Measurements from ENCODE around the gene FMNL1.
"Not testable (repeated sequence)": the region's sequence is repeated elsewhere in the genome, so short reads cannot be mapped to it uniquely, and the experiment has no call there.

FMNL1 gene

GRCh38 chr17:45221081-45222013 lies at the start of gene FMNL1:
FMNL1 (plus strand) TSS chr17:45221885; CDS start chr17:45222125, 240 bp downstream.
- peak; percentile 80 for DNase-seq

- DNase-seq, result no peak
Observed at GRCh38 chr17:45172232-45172540, 49.5 kb upstream of the FMNL1 start.

DNA sequence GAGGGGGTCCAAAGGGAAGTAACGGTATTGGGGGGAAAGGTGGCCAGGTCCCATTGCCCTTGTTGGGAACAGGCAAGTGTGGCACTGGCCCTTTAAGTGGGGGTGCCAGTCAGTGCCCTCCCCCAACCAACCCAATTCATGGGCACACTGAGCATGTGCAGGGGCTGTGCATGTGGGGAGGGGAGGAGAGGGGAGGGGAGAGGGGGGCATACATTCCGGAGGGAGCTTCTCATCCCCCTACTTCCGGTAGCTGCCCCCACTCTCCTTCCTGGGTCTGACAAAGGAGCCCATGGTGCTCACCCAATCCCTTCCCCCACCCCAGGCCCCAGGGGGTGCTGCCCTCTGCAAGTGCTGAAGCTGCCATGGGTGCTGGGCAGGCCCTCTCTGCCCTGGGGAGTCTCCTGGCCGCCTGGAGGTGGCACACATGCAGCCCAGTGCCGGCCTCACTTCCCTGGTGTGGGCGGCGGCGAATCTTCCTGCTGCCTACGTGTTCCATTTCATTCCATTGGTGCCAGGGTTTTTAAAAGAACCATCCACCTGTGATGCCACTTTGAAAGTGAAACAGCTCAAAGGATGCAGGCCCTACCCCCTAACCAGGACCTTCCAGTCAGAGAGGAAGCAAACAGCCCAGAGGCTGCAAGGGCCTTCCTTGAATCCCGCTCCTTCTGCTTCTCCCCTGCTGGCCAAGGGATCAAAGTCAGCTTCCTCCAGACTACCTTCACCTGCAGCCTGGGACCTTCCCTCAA lies 49.0 kb upstream of the FMNL1 start:
- peak; percentile 77 for DNase-seq

DNA sequence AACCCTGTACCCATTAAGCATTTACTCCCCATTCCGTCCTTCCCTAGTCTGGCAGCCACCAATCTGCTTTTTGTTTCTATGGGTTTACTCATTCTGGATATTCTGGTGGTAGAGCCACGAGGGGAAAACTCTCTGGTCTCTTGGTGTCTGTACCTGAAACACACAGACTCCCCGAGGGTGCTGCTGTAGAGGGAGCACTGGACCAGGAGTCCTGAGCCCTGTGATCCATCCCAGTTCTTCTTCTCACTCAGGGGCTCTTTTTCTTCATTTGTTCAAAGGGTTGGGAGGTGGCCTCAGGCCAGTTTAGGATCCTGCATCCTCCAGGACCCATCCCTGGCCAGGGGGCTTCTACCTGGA lies 45.9 kb upstream of the FMNL1 start:
- DNase-seq, result no peak

GRCh38 chr17:45177563-45177962 lies 44.1 kb upstream of the FMNL1 start:
- DNase-seq, result no peak

DNA sequence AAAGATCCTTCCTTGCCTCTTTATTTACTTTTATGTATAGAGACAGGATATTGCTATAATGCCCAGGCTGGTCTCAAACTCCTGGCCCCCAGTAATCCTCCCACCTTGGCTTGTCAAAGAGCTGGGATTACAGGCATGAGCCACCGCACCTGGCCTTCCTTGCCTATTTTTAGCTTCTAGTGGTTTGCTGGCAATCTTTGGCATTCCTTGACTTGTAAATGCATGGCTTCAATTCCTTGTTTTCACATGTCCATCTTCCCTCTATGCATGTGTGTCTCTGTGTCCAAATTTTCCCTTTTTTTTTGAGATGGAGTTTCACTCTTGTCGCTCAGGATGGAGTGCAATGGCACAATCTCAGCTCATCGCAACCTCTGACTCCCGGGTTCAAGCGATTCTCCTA lies 37.5 kb upstream of the FMNL1 start:
- DNase-seq, result no peak

DNA sequence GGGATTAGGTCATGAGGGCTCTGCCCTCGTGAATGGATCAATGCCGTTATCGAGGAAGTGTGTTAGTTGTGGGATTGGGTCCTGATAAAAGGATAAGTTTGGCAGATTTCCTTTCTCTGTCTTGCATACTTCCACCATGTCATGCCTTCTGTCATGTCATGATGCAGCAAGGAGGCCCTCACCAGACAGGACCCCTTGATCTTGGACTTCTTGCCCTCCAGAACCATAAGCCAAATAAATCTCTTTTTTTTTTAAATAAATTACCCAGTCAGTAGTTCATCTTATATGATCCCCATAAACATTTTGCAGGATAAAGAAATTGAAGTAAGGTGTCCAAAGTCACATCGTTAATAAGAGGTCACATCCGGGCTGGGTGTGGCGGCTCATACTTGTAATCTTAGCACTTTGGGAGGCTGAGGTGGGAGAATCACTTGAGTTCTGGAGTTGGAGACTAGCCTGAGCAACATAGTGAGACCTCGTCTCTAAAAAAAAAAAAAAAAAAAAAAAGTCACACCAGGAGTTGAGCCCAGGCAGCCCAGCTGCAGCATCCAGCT lies 34.8 kb upstream of the FMNL1 start:
- DNase-seq, result no peak

DNA sequence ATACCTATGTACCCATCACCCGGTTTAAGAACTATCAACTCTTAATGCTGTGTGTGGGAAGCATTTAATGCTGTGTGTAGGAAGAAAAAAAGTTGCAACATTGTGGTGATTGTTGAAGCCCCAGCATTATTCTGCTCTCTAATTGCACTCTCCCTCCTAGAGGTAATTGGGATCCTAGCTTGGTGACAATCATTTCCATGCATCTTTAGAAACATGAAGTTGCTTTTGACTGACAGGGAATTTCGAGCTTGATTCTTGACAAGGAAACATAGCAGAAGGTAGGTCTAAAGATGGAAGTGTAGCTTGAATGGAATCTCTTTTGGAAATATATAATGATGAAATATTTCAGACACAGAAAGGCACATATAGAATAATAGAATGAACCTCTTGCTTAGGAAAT lies 32.7 kb upstream of the FMNL1 start:
- DNase-seq, result no peak

- no peak for DNase-seq
Observed at GRCh38 chr17:45190503-45191255, 31.0 kb upstream of the FMNL1 start.

DNA sequence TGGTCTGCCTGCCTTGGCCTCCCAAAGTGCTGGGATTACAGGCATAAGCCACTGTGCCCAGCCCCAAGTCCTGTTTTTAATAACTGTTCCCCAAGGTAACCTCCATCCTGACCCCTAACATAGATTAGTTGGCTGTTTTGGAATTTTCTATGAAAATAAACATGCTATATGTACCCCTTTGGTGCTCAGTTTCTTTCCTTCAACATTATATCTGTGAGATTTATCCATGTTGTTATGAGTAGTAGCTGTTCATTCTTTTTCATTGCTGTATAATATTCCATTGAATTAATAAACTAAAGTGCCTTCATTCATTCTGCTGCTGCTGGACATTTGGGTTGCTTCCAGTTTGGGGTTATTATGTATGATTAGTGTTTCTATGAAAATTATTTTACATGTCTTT lies 26.3 kb upstream of the FMNL1 start:
- no peak for DNase-seq

DNA sequence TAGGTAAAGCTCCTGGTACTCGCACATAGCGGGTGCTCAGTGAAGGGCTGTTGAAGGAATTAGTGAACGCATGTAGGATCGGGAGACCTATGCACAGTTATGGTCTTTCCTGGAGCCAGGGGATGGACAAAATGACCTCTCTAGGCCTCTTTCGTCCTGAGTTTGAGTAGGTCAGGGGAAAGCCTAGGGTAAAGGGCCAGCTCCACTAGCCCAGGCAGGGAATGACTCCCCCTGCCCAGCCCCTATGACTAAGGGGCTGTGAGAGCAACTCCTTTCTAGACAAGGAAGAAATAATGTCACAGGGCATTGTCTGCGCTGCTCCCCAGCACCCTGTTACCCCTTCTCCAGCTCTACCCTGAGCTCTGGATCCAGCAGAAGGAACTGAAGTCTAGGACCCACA lies 24.6 kb upstream of the FMNL1 start:
- DNase-seq, result no peak

DNA sequence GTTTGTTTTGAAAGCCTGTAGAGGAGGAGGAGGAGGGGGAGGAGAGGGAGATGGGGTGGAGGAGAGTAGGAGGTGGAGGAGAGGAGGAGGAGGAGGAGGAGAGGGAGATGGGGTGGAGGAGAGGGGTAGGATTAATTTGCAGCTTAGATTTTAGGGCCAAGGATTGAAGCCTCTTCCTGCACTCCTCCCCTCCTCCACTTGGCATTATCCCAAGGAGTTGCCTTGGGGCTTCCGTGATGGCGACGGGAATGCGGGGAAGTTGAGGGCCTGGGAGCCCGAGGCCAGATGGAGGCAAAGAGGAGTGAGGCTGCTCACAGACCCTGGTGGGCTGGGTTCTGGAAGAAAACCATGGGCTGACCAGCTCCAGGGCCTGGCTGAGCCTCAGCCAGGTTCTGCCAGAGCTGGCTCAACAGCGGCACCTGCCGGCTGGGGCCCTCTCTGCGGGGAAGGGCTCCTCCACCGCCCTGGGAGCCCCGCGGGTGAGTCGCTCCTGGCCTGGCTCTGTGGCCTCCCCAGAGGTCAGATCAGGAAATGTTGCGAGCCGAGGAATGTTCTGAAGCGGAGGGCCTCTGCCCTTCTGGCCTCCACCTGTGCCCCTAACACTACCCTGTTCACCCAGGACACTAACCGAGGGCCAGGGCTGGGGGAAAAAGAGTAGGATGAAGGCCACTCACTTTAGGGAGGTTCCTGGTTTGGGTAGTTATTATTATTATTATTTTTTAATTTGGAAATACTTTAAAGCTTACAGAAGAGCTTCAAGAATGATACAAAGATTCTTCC lies 23.9 kb upstream of the FMNL1 start:
- peak; percentile 92 for DNase-seq

GRCh38 chr17:45200701-45201100 lies 21.0 kb upstream of the FMNL1 start:
- DNase-seq, result no peak

GRCh38 chr17:45201457-45201856 lies 20.2 kb upstream of the FMNL1 start:
- DNase-seq, result no peak

DNA sequence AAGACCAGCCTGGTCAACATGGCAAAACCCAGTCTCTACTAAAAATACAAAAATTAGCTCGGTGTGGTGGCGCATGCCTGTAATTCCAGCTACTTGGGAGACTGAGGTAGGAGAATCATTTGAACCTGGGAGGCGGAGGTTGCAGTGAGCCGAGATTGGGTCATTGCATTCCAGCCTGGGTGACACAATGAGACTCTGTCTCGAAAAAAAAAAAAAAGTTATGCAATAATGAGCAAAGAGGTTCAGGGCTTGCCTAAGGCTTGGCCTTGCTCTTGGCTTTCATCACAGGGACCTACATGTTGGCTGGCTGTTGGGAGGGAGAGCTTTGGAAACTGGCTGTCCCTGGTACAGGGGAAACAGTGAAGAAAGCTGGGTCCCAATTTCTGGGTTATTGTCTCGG lies 19.8 kb upstream of the FMNL1 start:
- not testable (repeated sequence) for DNase-seq

GRCh38 chr17:45218895-45219661 lies 2.6 kb upstream of the FMNL1 start:
- DNase-seq, result peak; percentile 90

- no peak for DNase-seq
Observed at GRCh38 chr17:45220079-45220478, 1.6 kb upstream of the FMNL1 start.

DNA sequence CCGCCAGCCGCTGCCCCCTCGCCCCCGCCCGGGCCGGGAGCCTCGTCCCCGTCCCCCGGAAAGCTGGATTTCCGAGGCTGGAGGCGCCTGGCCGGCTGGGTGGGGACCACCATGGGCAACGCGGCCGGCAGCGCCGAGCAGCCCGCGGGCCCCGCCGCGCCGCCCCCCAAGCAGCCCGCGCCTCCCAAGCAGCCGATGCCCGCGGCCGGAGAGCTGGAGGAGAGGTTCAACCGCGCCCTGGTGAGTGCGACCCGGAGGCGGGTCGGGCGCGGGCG lies 266 bp downstream of the FMNL1 start:
- no peak for DNase-seq

GRCh38 chr17:45222289-45222995 lies 757 bp downstream of the FMNL1 start:
- peak; percentile 85 for DNase-seq

DNA sequence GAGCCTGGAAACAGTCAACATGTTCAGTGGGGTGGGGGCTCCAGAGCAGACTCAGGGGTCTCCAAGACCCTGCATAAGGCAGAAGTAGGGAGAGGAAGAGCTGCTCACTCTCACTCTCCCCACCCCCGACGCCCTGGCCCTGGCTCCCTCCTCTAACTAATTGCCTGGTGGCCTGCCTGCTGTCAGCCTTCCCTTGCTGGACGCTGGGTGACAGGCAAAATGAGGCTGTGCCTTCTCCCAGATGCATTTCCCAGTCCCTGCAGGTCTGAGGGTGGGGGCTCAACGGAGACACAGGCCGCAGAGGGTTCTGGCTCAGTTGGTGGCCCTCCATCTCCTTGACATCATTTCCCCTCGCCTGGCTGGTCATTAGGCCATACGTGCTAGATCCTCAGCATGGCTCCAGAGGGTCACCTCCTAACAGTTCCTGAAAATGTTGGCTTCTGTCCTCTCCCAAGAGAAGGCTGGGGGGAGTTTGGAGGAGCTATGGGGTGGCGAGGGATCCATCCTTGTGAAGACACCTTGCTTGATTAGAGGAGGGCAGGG lies 1.4 kb downstream of the FMNL1 start:
- no peak for DNase-seq

All from CD4-positive, alpha-beta T cell treated with Interleukin-17A for 4 hours (primary cell).